GM12872 (cell line): Measurements from ENCODE around the gene OGFRL1.

Experiments used
- TF ChIP-seq, protein P1 (sequence below): IDR thresholded peaks from 3 replicates; pipeline ENCODE4 v1.5.1; 2011; ENCODE audit warnings: low read depth, mild to moderate bottlenecking, low read length, moderate library complexity; ENCODE audit not compliant: insufficient read depth

The OGFRL1 gene

GRCh38 chr6:71335544-71335943 lies 46.9 kb downstream of the OGFRL1 start:
- TF ChIP-seq, protein P1, sequence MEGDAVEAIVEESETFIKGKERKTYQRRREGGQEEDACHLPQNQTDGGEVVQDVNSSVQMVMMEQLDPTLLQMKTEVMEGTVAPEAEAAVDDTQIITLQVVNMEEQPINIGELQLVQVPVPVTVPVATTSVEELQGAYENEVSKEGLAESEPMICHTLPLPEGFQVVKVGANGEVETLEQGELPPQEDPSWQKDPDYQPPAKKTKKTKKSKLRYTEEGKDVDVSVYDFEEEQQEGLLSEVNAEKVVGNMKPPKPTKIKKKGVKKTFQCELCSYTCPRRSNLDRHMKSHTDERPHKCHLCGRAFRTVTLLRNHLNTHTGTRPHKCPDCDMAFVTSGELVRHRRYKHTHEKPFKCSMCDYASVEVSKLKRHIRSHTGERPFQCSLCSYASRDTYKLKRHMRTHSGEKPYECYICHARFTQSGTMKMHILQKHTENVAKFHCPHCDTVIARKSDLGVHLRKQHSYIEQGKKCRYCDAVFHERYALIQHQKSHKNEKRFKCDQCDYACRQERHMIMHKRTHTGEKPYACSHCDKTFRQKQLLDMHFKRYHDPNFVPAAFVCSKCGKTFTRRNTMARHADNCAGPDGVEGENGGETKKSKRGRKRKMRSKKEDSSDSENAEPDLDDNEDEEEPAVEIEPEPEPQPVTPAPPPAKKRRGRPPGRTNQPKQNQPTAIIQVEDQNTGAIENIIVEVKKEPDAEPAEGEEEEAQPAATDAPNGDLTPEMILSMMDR = no peak

DNA sequence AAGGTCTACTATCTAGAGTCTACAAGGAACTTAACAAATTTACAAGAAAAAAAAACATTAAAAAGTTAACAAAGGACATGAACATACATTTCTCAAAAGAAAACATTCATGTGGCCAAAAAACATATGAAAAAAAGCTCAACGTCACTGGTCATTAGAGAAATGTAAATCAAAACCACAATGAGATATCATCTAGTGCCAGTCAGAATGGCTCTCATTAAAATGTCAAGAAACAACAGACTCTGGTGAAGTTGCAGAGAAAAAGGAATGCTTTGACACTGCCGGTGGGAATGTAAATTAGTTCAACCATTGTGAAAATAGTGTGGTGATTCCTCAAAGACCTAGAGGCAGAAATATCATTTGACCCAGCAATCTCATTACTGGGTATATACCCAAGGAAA lies 48.3 kb downstream of the OGFRL1 start:
- TF ChIP-seq, protein P1 = no peak

DNA sequence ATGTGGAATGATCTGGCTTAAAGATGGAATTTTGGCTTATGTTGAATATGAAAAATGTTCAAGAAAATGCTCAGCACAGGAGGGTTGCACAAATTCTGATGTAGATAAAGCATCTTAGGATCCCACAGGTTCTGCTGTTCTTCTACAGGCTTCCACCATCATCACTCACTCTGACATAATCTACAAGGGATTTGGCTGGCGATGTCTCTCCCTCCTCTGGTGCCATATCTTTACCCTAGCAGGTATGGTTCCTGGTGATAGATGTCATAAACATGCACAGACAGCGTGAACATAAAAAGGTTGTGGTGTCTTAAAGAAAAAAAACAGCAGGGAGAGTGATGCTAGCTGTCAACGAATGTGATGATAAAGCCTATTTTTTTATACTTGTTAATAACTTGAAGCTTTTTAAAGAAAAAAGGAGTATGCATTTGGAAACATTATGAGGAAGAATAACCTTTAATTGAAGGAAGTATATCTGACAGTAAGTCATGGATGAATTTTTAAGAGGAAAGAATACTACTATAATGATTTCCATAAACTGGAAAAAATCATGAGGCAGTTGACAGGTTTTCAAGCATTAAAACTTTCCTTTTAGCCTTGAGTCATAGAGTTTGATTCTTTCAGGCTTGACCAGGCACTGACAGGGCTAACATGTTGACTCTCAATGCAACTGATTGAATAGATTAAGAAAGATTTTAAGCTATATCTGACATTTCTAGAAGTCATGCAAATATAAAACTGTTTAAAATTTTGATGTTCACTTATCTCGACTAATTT lies 50.1 kb downstream of the OGFRL1 start:
- TF ChIP-seq, protein P1 = no peak

DNA sequence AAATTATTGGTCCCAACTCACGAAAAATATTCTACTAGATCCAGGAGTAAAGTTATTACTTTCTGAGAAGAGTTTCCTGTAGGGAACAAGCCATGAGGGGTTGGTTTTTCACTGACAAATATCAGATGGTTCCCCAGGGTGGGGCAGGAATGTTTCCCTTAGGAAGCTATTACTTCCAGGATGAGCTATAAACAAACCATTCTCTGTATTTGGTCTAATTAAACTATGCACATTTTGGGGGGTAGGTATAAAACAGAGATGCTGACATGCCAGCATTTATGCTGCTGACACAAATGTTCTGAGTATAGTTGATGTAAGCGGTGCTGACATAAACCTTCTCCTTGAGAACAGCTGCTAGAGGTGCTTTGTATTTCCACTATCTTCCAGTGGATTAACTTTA lies 54.2 kb downstream of the OGFRL1 start:
- TF ChIP-seq, protein P1 = no peak

DNA sequence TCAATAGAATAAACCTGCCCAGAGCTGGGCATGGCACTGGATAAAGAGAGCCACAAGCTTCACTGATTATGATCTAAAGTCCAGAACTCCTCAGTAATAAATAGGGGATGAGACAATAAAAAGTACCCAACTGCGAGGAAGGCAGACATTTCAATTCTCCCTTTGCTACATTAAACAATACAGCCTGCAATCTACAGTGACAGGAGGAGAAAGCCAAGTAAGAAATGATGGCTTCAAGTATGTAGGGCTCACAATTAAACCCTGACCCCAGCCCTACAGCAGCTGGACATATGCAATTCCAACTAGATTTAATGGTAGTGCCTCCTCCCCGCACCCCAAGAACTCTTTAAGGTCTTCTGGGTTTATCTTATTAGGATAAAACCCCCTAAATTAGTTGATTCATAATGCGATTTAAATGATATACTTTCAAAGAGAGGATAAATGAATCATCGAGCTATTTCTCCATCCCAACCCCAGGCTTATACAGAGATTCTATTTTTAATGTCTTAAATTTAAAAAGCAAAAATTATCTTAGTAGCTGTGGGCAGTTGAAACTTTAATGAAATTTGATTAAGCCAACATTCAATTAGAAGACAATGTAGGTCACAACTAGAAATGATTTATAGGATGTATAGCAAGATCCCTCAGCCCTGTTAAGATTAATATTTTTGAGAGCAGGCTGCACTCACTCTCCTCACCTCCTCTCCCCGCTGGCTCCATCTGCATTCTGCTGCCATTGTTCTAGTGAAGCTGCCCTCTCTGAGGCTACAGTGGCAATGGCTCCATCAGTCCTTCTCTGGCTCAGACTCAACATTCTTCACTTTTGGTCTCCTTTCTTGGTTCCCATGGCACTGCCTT lies 57.1 kb downstream of the OGFRL1 start:
- TF ChIP-seq, protein P1 = no peak

DNA sequence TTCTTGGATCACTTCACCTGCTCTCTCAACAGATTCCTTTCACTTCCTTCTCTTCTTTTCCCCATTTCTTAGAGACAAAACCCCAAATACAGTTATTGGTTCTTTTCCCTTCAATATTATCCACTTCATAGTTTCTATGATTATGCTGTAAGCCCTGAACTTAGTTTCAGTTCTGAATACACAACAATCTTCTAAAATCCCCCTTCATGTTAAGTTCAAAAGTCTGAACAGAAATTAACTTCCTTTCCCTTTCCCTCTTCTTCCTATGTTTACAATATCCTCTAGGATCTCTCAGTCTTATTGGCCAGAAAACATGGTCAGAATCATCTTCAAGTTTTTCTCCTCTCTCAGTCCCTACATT lies 57.7 kb downstream of the OGFRL1 start:
- TF ChIP-seq, protein P1 = no peak

DNA sequence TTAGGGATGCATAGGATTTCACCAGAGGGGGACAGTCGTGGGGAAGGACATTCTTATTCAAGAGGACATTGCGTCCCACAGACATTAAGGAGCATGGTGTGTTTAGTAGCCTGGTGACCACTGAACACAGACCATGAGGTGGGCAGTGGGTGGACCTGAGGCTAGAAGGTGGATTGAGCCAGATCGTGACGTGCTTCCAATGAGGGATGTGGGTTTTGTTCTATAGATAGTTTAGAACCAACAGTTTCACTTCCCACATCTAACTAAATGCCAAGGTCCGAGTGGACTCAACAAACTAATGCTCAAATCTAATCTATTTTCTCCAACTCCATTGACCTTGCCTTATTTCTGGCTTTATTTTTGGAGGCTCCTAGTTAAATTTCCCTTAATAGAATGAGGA lies 58.5 kb downstream of the OGFRL1 start:
- TF ChIP-seq, protein P1 = no peak
